ENCODE data around the gene NEAT1.

NEAT1 gene

DNA sequence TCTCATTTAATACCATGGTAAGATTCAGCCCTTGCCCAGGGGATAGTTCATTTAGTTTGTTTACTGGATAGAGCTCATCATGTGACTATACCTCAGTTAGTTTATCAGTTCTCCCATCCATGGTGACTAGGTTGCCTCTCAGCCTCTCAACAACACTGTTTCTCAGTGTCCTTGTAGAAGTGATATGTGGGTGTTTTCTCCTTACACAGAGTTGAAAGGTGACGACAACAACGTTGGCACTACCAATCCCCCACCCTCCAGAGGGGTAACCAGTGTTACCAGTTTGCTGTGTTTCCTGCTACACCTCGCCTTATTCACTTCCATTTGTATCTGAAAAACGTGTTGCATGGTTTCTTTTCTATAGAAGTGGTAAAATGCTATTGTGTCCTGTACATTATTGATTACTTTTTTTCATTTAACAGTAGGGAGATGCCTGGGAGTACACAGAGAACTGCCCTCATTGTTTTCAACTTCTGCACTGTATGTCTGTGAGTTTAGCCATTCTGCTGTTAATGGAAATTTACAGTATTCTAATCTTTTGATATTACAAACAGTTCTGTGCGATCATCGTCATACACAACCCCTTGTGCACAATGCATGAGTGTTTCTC lies 11.6 kb downstream of the NEAT1 start:
- no peak for DNase-seq (ENCODE audit: low spot score)

- no peak for DNase-seq (ENCODE audit: low spot score)
Measured at GRCh38 chr11:65434667-65435410, 12.2 kb downstream of the NEAT1 start.

GRCh38 chr11:65435411-65435931 lies 12.9 kb downstream of the NEAT1 start:
- no peak for DNase-seq (ENCODE audit: low spot score)

DNA sequence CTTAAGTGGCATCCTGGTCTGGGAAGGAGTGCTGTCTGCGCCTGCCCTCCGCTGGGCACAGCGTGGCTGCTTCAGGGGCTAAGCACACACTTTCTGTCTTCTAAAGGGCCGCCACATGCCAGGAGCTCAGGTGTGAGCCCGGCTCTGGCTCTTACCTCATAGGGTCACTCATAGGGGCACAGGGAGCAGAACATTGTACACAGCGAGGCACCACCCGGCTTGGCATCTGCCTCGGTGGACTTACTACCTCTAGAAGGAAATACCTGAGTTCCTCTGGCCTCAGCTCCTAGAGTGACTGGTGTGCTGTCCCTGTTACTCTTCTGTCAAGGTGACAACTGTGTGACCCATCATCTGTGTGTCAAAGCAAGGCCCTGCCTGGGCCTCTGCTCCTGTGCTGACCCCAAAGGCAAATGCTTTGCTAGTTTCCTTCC lies 13.4 kb downstream of the NEAT1 start:
- no peak for DNase-seq (ENCODE audit: low spot score)

DNA sequence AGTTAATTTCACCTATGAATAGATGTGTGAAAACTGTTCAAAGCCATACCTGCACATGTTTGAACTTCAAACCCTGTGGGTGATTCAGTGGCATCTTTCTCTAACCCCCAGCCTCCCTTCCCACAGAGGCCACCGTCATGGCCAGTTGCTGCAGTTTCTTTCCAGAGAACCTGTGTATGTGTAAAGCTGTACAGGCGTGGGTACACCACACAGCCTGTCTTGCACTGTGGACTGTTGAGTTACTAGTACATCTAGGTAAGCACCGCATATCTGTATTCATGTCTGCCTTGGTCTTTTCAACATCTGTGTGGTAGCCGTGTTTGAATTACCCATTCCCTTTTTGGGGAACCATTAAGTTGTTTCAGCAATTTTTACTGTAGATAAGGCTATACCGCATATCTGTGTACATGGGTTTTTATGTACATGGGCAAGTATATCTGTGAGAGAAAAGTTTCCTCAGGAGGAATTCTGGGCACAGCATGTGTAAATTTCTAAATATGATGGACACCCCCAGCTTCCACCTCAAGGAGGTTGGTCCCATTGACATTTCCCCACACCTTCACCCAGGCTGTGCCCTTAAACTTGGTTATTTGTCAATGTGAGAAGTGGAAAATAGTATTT lies 13.9 kb downstream of the NEAT1 start:
- DNase-seq (ENCODE audit: low spot score) = no peak

DNA sequence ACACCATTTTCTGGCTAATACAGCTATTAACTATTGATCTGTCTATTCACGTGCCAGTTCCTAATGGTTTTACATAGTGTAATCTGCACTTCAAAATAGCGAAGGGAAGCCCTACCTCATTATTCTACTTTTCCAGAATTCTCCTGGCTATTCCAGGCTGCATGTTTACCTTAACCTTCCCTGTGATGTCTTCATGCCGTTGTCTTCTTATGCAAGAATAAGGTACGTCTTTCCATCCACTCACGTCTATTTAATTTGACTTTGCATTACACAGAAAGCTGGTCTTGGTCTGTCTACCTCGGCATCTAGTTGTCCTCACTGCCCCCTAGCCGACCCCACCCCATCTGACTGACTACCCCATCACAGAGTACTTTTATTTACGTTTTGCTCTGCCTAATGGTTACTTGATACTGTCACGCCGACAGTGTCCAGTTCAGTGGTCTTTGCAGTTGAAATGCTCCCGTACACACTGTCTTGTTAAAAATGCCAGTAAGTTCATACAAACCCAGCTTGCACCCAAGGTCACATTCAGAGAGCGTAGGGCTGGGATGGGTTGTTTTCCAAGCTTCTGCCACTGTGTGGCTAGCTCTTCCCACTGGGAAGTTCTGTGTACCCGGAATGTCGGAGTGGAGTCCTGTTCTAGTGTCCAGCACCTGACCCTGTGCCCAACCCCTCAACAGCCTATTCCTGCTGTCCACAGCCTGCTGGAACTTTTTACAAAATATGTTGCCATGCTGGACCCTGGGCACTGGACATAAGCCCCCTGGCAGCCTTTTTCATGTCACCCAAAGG lies 15.0 kb downstream of the NEAT1 start:
- no peak for DNase-seq (ENCODE audit: low spot score)

- no peak for DNase-seq (ENCODE audit: low spot score)
Measured at GRCh38 chr11:65438257-65439151, 15.9 kb downstream of the NEAT1 start.

DNA sequence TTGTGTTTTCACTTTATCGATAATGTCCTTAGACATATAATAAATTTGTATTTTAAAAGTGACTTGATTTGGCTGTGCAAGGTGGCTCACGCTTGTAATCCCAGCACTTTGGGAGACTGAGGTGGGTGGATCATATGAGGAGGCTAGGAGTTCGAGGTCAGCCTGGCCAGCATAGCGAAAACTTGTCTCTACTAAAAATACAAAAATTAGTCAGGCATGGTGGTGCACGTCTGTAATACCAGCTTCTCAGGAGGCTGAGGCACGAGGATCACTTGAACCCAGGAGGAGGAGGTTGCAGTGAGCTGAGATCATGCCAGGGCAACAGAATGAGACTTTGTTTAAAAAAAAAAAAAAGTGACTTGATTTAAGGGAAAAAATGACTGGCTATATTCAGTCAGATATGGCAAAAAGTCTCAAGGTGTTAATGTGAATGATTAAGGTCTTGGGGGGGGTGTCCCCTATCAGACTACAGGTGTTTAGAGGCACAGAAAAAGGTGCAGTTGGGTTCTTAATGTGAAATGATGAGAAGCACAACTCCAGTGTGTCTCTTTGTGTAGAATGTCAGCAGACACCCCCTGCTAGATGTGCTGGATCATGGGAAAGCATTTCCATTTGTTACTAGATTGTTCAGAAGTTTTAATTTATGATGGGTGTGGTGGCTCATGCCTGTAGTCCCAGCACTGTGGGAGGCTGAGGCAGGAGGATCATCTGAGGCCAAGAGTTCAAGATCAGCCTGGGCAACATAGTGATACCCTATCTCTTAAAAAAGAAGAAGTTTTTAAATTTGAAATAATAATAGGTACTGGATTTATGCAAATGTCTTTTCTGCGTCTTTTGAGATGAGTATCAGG lies 17.0 kb downstream of the NEAT1 start:
- DNase-seq (ENCODE audit: low spot score) = no peak

DNA sequence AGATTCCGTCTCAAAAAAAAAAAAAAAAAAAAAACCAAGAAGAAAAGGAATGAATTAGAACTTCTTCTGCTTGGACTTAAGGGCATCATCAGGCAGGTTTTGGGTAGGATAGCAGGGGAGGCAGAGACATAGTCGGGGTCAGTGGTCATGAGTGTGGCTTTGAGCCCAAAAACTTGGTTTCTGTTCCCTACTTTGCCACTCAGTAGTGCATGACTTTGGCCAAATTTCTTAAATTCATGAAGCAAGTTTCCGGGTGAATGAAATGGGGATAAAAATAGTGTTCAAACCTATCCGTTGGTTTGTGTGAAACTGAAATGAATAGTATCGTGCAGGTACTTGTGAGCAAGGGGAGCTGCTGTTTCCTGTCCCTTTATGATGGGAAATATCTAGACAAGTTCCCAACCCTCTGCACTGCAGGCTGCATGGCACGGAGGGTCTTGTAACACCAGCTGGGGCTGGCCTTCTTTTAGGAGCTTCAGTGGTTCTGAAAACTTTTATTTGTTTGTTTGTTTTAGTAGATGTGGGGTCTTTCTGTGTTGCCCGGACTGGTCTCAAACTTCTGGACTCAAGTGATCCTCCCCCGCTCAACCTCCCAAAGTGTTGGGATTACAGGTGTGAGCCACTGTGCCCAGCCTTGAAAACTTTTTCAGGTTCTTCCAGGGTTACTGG lies 18.4 kb downstream of the NEAT1 start:
- no peak for DNase-seq (ENCODE audit: low spot score)

GRCh38 chr11:65442842-65443331 lies 20.3 kb downstream of the NEAT1 start:
- DNase-seq (ENCODE audit: low spot score) = no peak

DNA sequence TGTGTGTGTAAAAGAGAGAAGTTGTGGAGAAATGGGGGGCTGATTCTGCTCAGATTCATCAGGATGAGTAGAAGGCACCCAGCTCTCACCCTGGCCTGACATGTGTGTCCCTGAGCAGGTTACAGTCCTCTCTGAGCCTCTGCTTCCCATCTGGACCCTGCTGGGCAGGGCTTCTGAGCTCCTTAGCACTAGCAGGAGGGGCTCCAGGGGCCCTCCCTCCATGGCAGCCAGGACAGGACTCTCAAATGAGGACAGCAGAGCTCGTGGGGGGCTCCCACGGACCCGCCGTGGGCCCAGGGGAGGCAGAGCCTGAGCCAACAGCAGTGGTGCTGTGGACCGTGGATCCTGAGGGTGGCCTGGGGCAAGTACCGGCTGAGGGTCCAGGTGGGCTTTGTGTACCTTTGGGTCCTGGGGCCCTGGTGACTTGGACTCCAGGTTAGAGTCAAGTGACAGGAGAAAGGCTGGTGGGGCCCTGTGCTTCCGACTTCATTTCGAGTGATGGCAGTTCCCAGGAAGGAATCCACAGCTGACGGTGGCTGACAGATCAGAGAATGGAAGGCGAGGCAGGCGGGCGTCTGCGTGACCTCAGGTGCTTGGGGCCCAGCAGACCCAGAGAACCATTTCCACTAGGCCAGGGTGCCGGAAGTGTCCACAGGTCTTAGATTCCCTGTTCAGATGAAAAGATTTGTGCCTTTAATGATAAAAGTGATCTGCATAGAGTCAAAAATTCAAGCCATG lies 21.9 kb downstream of the NEAT1 start:
- DNase-seq (ENCODE audit: low spot score) = no peak

GRCh38 chr11:65445101-65445603 lies 22.6 kb downstream of the NEAT1 start:
- no peak for DNase-seq (ENCODE audit: low spot score)

- DNase-seq (ENCODE audit: low spot score) = no peak
Measured at GRCh38 chr11:65445604-65446445, 23.2 kb downstream of the NEAT1 start.

- no peak for DNase-seq (ENCODE audit: low spot score)
Measured at GRCh38 chr11:65446446-65447277, 24.1 kb downstream of the NEAT1 start.

DNA sequence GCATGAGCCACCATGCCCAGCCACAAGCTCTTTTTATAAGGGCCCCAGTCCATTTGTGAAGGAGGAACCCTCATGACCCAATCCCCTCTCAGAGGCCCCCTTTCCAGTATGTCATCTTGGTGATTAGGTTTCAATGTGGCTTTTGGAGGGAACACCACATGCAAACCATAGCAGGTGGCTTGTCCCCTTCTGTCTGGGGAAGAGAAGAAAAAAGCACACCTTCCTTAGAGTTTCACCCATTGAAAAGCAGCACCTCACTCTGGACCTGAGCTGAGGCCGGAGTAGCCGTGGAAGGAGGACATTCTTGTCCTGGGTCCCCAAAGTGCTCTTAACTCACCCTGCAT lies 25.4 kb downstream of the NEAT1 start:
- DNase-seq (ENCODE audit: low spot score) = no peak

DNA sequence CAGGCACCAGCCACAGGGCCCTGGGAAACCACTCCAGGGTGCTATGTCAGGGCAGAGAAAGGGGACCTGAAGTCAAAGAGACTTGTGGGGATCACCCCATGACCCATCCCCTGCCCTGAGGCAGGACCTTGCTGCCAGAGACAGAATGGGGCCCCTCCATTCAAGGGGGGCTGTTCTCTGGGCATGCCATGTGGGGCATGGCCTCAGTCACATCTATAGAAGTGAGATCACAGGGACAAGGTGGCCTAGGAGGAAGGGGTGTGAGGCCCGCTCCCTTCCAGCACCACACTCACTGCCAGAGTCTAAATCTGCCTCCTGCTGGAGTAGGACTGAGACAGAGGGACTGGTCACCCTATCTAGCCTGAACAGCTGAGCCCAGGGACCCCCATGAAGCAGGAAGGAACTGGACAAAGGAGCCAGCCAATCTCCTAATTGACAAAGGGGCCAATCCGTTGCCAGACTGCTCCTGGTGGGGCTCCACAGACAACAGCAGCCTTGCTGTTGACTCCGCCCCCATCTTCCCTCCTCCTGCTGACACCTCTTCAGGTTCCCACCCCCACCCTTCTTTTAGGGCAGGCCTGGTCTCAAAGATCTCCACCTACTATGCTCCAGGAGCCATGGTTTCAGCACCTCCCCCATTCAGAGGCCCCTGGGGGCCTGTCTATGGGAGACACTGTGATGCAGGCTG lies 26.0 kb downstream of the NEAT1 start:
- DNase-seq (ENCODE audit: low spot score) = no peak
